RWPE2 (cell line): ENCODE results near the gene IPO8.

ENCODE experiments used
- ATAC-seq: fragments of 200-7000 bp; cut with Tn5 transposase; 3 replicates; pipeline ENCODE4 v1.9.1; 2021; ENCODE audit warnings: low read depth
- DNase-seq: peaks from one replicate; pipeline ENCODE4 v3.0.0-alpha.2; 2020; ENCODE audit warnings: low spot score
- H3K27ac ChIP-seq: fragments of 450-650 bp; 2 replicates; pipeline ENCODE4 v1.5.1; 2017; ENCODE audit warnings: mild to moderate bottlenecking; ENCODE audit not compliant: poor library complexity, severe bottlenecking
- H3K27me3 ChIP-seq: fragments of 250-450 bp; sonication (Bioruptor Pico); 2 replicates; pipeline ENCODE4 v1.5.1; 2021; ENCODE audit warnings: mild to moderate bottlenecking, moderate library complexity; ENCODE audit not compliant: insufficient read depth, poor library complexity, severe bottlenecking
- H3K36me3 ChIP-seq: fragments of 250-450 bp; sonication (Bioruptor Pico); 2 replicates; pipeline ENCODE4 v1.5.1; 2020; ENCODE audit warnings: low read depth, mild to moderate bottlenecking, moderate library complexity
- H3K4me1 ChIP-seq: fragments of 250-450 bp; sonication (Bioruptor Pico); 2 replicates; pipeline ENCODE4 v1.5.1; 2021; ENCODE audit warnings: mild to moderate bottlenecking, moderate library complexity; ENCODE audit not compliant: insufficient read depth, poor library complexity, severe bottlenecking
- H3K4me3 ChIP-seq: fragments of 250-450 bp; sonication (Bioruptor Pico); 2 replicates; pipeline ENCODE4 v1.5.1; 2021; ENCODE audit warnings: mild to moderate bottlenecking, moderate library complexity; ENCODE audit not compliant: severe bottlenecking
- H3K9me3 ChIP-seq: fragments of 250-450 bp; sonication (Bioruptor Pico); 2 replicates; pipeline ENCODE4 v1.5.1; 2021; ENCODE audit warnings: mild to moderate bottlenecking, moderate library complexity; ENCODE audit not compliant: severe bottlenecking
- TF ChIP-seq, protein P1 (sequence below): fragments of 450-650 bp; IDR thresholded peaks from one replicate; pipeline ENCODE4 v1.5.1; 2017; ENCODE audit warnings: mild to moderate bottlenecking, moderate library complexity; ENCODE audit not compliant: poor library complexity, severe bottlenecking

The IPO8 gene

DNA sequence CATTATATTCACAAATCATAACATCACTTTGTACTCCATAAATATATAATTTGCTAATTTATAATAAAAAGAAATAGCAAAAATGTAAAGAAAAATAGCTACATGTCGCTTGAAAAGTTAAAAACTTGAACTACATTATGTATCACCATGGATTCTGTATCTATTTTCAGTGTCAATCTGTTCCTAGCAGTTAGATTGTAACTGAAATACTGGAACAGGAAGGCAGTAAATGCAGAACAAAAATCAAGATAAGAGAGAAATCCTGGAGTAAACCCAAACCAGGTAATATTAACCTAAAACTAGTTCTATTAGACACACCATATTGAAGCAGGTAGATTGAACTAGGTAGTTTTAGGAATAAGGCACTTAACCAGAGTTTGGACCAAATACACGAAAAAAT is 60.3 kb downstream of the IPO8 start:
- H3K27me3 ChIP-seq = no peaks in the 10 kb centered on the region
- H3K36me3 ChIP-seq = peaks cover 4% of the 10 kb centered on the region; the same call in 1 of the 2 replicates
- no peaks in the 10 kb centered on the region for H3K4me1 ChIP-seq
- H3K9me3 ChIP-seq = no peaks in the 10 kb centered on the region
- ATAC-seq (no peak), DNase-seq (no peak)
- TF ChIP-seq, protein P1, sequence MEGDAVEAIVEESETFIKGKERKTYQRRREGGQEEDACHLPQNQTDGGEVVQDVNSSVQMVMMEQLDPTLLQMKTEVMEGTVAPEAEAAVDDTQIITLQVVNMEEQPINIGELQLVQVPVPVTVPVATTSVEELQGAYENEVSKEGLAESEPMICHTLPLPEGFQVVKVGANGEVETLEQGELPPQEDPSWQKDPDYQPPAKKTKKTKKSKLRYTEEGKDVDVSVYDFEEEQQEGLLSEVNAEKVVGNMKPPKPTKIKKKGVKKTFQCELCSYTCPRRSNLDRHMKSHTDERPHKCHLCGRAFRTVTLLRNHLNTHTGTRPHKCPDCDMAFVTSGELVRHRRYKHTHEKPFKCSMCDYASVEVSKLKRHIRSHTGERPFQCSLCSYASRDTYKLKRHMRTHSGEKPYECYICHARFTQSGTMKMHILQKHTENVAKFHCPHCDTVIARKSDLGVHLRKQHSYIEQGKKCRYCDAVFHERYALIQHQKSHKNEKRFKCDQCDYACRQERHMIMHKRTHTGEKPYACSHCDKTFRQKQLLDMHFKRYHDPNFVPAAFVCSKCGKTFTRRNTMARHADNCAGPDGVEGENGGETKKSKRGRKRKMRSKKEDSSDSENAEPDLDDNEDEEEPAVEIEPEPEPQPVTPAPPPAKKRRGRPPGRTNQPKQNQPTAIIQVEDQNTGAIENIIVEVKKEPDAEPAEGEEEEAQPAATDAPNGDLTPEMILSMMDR = no peak
- no peak overlapping the region for H3K27ac ChIP-seq
- H3K4me3 ChIP-seq = no peak overlapping the region

DNA sequence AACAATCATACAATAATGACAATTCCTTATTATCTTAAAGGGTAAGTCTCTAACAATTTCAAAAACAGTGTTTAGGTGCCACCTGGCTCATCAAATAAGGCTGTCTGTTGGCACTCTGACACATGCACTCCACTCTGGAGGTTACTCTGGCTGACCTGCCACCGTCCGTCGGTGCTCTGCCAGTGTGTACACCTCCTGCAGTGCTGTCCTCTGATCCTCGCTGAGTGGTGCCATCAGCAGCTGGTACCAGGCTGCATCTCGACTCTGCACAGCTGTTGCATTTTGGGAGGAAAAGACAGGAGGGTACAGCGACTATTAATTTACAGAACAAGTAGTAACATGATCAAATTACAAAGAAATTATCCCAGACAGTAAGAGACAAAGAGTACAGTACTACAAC is 63.9 kb downstream of the IPO8 start:
- Histone ChIP-seq H3K27me3 (no peaks in the 10 kb centered on the region), H3K27ac (no peak overlapping the region), H3K9me3 (no peaks in the 10 kb centered on the region), H3K36me3 (peaks cover 4% of the 10 kb centered on the region; the same call in 1 of the 2 replicates), H3K4me3 (no peak overlapping the region), H3K4me1 (no peaks in the 10 kb centered on the region)
- TF ChIP-seq, protein P1 = no peak
- ATAC-seq (no peak), DNase-seq (no peak)

DNA sequence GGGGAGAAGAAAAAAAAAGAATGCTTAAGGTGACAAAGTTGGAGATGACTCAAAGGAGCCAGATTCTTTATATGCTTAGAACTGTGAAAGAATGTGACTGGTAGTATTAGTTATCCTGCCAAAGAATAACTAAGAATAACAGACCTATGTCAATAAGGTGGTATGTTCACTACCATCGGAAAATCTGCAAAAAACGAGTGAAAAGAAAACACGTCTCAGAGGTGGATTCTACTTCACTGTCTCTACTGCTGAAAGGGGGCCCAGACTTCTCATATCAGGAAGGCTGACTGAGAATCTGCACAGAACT is 64.7 kb downstream of the IPO8 start:
- TF ChIP-seq, protein P1 = no peak
- no peaks in the 10 kb centered on the region for H3K36me3 ChIP-seq
- no peaks in the 10 kb centered on the region for H3K9me3 ChIP-seq
- no peaks in the 10 kb centered on the region for H3K4me1 ChIP-seq
- ATAC-seq = no peak
- no peak overlapping the region for H3K27ac ChIP-seq
- no peaks in the 10 kb centered on the region for H3K27me3 ChIP-seq
- no peak for DNase-seq
- H3K4me3 ChIP-seq = no peak overlapping the region

DNA sequence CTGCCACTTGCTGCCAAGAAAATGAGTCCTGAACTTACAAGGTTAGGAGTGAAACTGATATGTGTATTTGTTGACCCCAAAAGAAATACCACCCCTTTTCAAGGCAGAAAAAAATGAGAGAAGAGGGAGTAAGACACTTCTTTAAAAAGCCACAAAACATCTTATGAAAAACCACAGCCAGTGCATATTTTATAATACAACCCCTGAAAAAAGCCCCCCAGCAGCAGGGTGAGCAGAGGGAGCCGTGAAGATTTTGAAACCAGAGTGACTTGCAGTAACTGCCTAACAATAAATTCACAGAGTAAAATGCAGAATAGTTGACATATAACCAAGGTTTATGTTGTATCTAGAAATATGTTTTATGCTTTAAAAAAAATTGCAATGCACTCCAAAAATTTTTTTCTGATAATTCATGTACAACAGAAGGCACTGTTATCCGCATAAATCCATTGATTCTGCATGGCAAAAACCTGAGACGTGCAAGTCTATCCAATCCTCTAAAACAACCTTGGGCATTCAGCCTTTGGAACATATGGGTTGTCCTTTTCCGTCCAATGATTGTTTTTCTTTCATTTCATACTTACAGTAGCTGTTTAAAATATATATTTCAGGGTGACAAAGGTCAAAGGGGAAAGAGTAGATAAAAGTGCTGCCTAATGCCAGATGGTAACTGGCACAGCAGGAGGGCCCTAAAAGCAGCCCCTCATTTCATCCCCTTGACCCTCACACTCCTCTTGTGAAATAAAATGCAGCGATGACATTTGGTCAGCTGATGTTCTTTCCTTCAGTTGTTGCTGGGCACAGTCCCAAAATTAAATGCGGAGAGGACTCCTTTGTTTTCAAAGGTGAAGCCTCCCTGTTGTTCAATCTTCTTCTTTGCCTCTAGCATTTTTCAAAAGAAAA is 65.3 kb downstream of the IPO8 start:
- TF ChIP-seq, protein P1 = no peak
- ATAC-seq = no peak
- H3K4me3 ChIP-seq = no peak overlapping the region
- H3K27me3 ChIP-seq = no peaks in the 10 kb centered on the region
- H3K36me3 ChIP-seq = no peaks in the 10 kb centered on the region
- no peaks in the 10 kb centered on the region for H3K9me3 ChIP-seq
- no peaks in the 10 kb centered on the region for H3K4me1 ChIP-seq
- H3K27ac ChIP-seq = no peak overlapping the region
- DNase-seq = no peak

DNA sequence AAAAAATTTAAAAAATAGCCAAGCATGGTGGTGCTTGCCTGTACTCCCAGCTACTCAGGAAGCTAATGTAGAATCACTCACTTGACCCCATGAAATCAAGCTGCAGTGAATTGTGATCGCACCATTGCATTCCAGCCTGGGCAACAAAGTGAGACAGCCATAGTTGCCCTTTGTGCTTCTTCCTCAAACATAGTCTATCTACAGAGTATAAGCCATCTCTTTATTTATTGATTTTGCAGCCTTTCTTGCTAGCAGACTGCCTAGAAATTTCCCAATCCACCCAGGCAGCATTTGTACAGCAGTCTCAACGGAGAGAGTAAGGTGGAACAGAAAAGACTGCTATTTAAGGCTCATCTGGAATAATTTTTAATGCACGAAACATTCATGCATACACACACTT is 68.8 kb downstream of the IPO8 start:
- Histone ChIP-seq H3K4me3 (no peak overlapping the region), H3K4me1 (no peaks in the 10 kb centered on the region), H3K9me3 (no peaks in the 10 kb centered on the region), H3K27me3 (no peaks in the 10 kb centered on the region), H3K27ac (no peak overlapping the region), H3K36me3 (no peaks in the 10 kb centered on the region)
- DNase-seq (no peak), ATAC-seq (no peak)
- TF ChIP-seq, protein P1 = no peak
